Measurements from ENCODE around the gene HOXD10.

DNA sequence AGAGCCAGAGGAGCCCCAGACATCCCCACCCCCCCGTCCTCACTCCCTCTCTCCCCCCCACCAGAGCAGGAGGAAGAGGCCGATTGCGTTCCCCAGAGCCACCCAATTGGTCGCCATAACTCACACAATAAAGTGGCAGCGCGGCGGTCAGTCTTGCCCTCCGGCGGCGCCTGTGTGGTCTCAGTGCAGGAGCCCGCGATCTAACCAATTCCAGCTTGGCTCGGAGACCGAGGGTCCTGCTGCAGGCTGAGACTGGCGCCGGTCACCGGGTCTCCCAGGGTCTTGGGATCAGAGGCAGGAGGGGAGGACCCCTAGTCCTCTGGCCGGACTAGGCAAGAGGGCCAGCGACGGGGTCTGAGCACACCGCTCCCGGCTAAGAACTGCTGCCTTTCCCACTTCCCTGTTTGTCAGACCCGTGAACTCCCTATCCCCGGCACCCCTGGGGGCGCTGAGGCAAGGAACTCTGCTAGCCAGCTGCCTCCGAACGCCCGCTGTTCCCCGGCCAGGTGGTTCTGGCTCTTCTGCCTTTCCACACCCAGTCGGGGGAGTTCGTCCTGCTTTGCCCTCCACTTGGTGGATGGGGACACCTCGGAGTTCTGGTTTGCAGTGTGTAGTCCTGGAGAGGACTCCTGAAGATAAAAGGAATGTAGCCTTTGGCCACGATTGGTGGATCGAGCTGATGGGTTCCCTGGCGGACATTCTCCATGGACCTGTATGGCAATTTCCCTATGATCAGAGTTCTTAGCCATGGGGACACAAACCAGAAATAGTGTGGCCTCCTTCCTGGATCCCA lies 18.0 kb upstream of the HOXD10 start:
- TF ChIP-seq ZSCAN29 (IDR thresholded peaks at IDR 0.05), result no peak
- TF ChIP-seq, protein P1, sequence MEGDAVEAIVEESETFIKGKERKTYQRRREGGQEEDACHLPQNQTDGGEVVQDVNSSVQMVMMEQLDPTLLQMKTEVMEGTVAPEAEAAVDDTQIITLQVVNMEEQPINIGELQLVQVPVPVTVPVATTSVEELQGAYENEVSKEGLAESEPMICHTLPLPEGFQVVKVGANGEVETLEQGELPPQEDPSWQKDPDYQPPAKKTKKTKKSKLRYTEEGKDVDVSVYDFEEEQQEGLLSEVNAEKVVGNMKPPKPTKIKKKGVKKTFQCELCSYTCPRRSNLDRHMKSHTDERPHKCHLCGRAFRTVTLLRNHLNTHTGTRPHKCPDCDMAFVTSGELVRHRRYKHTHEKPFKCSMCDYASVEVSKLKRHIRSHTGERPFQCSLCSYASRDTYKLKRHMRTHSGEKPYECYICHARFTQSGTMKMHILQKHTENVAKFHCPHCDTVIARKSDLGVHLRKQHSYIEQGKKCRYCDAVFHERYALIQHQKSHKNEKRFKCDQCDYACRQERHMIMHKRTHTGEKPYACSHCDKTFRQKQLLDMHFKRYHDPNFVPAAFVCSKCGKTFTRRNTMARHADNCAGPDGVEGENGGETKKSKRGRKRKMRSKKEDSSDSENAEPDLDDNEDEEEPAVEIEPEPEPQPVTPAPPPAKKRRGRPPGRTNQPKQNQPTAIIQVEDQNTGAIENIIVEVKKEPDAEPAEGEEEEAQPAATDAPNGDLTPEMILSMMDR (IDR thresholded peaks at IDR 0.05 in 2 of 3, conservative IDR thresholded peaks at IDR 0.05 in 1 of 3; ENCODE audit: insufficient read depth in 2 of 3, low read depth in 1 of 3, low read length in 3 of 3), result no peak
- no peak for TF ChIP-seq TBP (optimal IDR thresholded peaks at IDR 0.05; ENCODE audit: low read depth, low read length)
- TF ChIP-seq MECOM (CRISPR knock-in tag; IDR thresholded peaks at IDR 0.05), result no peak
- no peak for TF ChIP-seq BRF1 (IDR thresholded peaks at IDR 0.05; ENCODE audit: borderline replicate concordance, extremely low read depth, insufficient read length)
- no peak for TF ChIP-seq NFIC (IDR thresholded peaks at IDR 0.05)
- TF ChIP-seq EZH2 (IDR thresholded peaks at IDR 0.05; ENCODE audit: borderline replicate concordance, low read depth, low read length), result no peak
